HepG2 (cell line): ENCODE data around the gene GTF2H4. TPM values are rescaled to one million over a fixed set of nuclear protein-coding genes. Genes with fewer than 3 reads are reported as not detected.

ENCODE experiments used
- ATAC-seq: fragments of 200-7000 bp; cut with Tn5 transposase; 3 replicates; pipeline ENCODE4 v1.9.1; 2020; ENCODE audit warnings: mild to moderate bottlenecking, moderate library complexity
- BruUV-seq: library from RNA; stranded (reverse); fragments of 400-500 nt; replicated peaks from 2 replicates; lab custom pipeline; 2021; lab: Mats Ljungman, UMichigan
- CTCF ChIA-PET: fragments of 300-600 bp; formaldehyde crosslinking; extraction: SDS; loops from one replicate; lab custom pipeline; 2021; ENCODE audit warnings: low total read pairs, inconsistent platforms, low intra/inter-chr PET ratio; lab: Yijun Ruan, JAX
- POLR2A ChIA-PET: fragments of 350-600 bp; sonication (Branson Sonifier 250); formaldehyde crosslinking; loops from one replicate; lab custom pipeline; 2020; ENCODE audit warnings: antibody characterized with exemption, inconsistent platforms; lab: Yijun Ruan, JAX
- DNase-seq: peaks from one replicate; pipeline ENCODE4 v3.0.0-alpha.2; 2015; ENCODE audit warnings: low spot score
- FAIRE-seq: peaks from 3 replicates; lab custom pipeline; 2011; peaks lifted over from hg19 to GRCh38; lab: Jason Lieb, UNC
- H2AFZ ChIP-seq: one replicate; pipeline ENCODE4 v1.6.1; 2011; ENCODE audit warnings: low read length, inconsistent platforms
- H3K27ac ChIP-seq: fragments of 300-600 bp; 3 replicates; pipeline ENCODE4 v1.8.0; 2011; ENCODE audit warnings: mixed run types, mild to moderate bottlenecking, mixed read lengths, low read length, inconsistent platforms; ENCODE audit not compliant: insufficient read depth; ENCODE audit errors: extremely low read length
- H3K27me3 ChIP-seq, 2 experiments: fragments of 200-600 bp in 1 of 2; 2 replicates in 1 of 2; 3 replicates in 1 of 2; pipeline versions ENCODE4 v1.6.0 to v1.8.0; 2011; ENCODE audit warnings: low read length in 2 of 2, mild to moderate bottlenecking in 2 of 2, moderate library complexity in 2 of 2, inconsistent platforms in 1 of 2; ENCODE audit not compliant: insufficient read depth in 2 of 2, control insufficient read depth in 1 of 2
- H3K36me3 ChIP-seq, 2 experiments: fragments of 200-600 bp in 1 of 2; replicated peaks in 1 of 2; 2 replicates in 1 of 2; 3 replicates in 1 of 2; pipeline versions ENCODE4 v1.5.1 to v1.8.0; 2011; ENCODE audit warnings: low read length in 2 of 2, inconsistent platforms in 1 of 2; ENCODE audit not compliant: insufficient read depth in 2 of 2, control insufficient read depth in 1 of 2
- H3K4me1 ChIP-seq: 2 replicates; pipeline ENCODE4 v1.5.1; 2012; ENCODE audit warnings: low read length, inconsistent platforms; ENCODE audit not compliant: insufficient read depth
- H3K4me2 ChIP-seq: 2 replicates; pipeline ENCODE4 v1.6.0; 2011; ENCODE audit warnings: low read depth, low read length, inconsistent platforms
- H3K4me3 ChIP-seq, 3 experiments: fragments of 200-600 bp in 1 of 3; sonication (generic), shearing (Covaris generic) in 1 of 3; replicated peaks in 1 of 3; 2 replicates each; pipeline ENCODE4 v1.5.1; 2011 to 2016; ENCODE audit warnings: low read length in 3 of 3, inconsistent platforms in 2 of 3, low read depth in 2 of 3, mild to moderate bottlenecking in 2 of 3, control low read depth in 1 of 3, mixed read lengths in 1 of 3; ENCODE audit not compliant: insufficient read depth in 1 of 3
- H3K79me2 ChIP-seq: one replicate; pipeline ENCODE4 v1.6.1; 2011; ENCODE audit warnings: low read length, inconsistent platforms; ENCODE audit not compliant: insufficient read depth
- H3K9ac ChIP-seq: 2 replicates; pipeline ENCODE4 v1.6.0; 2011; ENCODE audit warnings: mild to moderate bottlenecking, low read depth, low read length, inconsistent platforms; ENCODE audit not compliant: insufficient read depth
- H3K9me3 ChIP-seq: 2 replicates; pipeline ENCODE4 v1.5.1; 2012; ENCODE audit warnings: mild to moderate bottlenecking, low read length
- H4K20me1 ChIP-seq: 2 replicates; pipeline ENCODE4 v1.6.0; 2011; ENCODE audit warnings: inconsistent platforms, mild to moderate bottlenecking, low read length, moderate library complexity; ENCODE audit not compliant: insufficient read depth
- AKNA ChIP-seq: sonication (generic); formaldehyde crosslinking; IDR thresholded peaks from 2 replicates; pipeline ENCODE4 v1.4.0; 2020; ENCODE audit warnings: missing genetic modification reagents, borderline replicate concordance
- CHD2 ChIP-seq: IDR thresholded peaks from 2 replicates; pipeline ENCODE4 v1.6.1; 2011; ENCODE audit warnings: low read depth, low read length, improper control_type of control experiment
- CREM ChIP-seq, 2 experiments: sonication (generic) in 1 of 2; formaldehyde crosslinking in 1 of 2; IDR thresholded peaks; 2 replicates each; pipeline versions ENCODE4 v1.4.0 to v1.6.1; 2016 to 2020; ENCODE audit warnings: antibody characterized with exemption in 1 of 2, mild to moderate bottlenecking in 1 of 2, missing genetic modification reagents in 1 of 2
- ESRRA ChIP-seq: sonication (generic); formaldehyde crosslinking; IDR thresholded peaks from 2 replicates; pipeline ENCODE4 v1.5.1; 2020; ENCODE audit warnings: mild to moderate bottlenecking, low read depth, missing genetic modification reagents
- FLYWCH1 ChIP-seq: sonication (generic); formaldehyde crosslinking; IDR thresholded peaks from 2 replicates; pipeline ENCODE4 v1.8.1; 2023; ENCODE audit warnings: mild to moderate bottlenecking, missing genetic modification reagents
- GMEB1 ChIP-seq: sonication (generic); formaldehyde crosslinking; IDR thresholded peaks from 2 replicates; pipeline ENCODE4 v1.5.1; 2020; ENCODE audit warnings: missing genetic modification reagents, mild to moderate bottlenecking, borderline replicate concordance
- MAZ ChIP-seq, 2 experiments: sonication (generic) in 1 of 2; formaldehyde crosslinking in 1 of 2; IDR thresholded peaks; 2 replicates each; pipeline versions ENCODE4 v1.5.0 to v1.6.1; 2012 to 2020; ENCODE audit warnings: low read depth in 2 of 2, mild to moderate bottlenecking in 2 of 2, borderline replicate concordance in 1 of 2, improper control_type of control experiment in 1 of 2, low read length in 1 of 2, missing genetic modification reagents in 1 of 2, moderate library complexity in 1 of 2
- NCOA1 ChIP-seq: sonication (generic); formaldehyde crosslinking; IDR thresholded peaks from 2 replicates; pipeline ENCODE4 v1.9.0; 2021; ENCODE audit warnings: missing genetic modification reagents
- NCOA2 ChIP-seq: sonication (generic); formaldehyde crosslinking; IDR thresholded peaks from 2 replicates; pipeline ENCODE4 v1.8.0; 2022; ENCODE audit warnings: inconsistent platforms
- RARG ChIP-seq: sonication (generic); formaldehyde crosslinking; IDR thresholded peaks from 2 replicates; pipeline ENCODE4 v1.4.0; 2020; ENCODE audit warnings: low read depth, mild to moderate bottlenecking, missing genetic modification reagents
- ZBTB38 ChIP-seq: sonication (generic); formaldehyde crosslinking; IDR thresholded peaks from 2 replicates; pipeline ENCODE4 v1.5.1; 2020; ENCODE audit warnings: mild to moderate bottlenecking, missing genetic modification reagents
- ZNF431 ChIP-seq: sonication (generic); formaldehyde crosslinking; IDR thresholded peaks from 2 replicates; pipeline ENCODE4 v1.9.0; 2022; ENCODE audit warnings: missing genetic modification reagents, low read depth, mild to moderate bottlenecking, borderline replicate concordance
- ZNF558 ChIP-seq: sonication (generic); formaldehyde crosslinking; IDR thresholded peaks from 2 replicates; pipeline ENCODE4 v1.9.0; 2022; ENCODE audit warnings: mild to moderate bottlenecking, missing genetic modification reagents, borderline replicate concordance
- ZNF574 ChIP-seq: sonication (generic); formaldehyde crosslinking; IDR thresholded peaks from 2 replicates; pipeline ENCODE4 v1.4.0; 2020; ENCODE audit warnings: missing genetic modification reagents
- ZNF709 ChIP-seq: sonication (generic); formaldehyde crosslinking; IDR thresholded peaks from 2 replicates; pipeline ENCODE4 v1.5.0; 2020; ENCODE audit warnings: mild to moderate bottlenecking, missing genetic modification reagents
- WGBS: methylation state at CpG from one replicate; pipeline ENCODE4 v1.1.6; 2017; ENCODE audit warnings: low lambda C conversion rate; 5-methylcytosine and 5-hydroxymethylcytosine counted together
- in situ Hi-C: cut with HindIII; loops from 2 replicates; pipeline ENCODE4 v1.10.0; 2017; ENCODE audit warnings: low pct_unique_long_range_greater_than_20kb; ENCODE audit not compliant: extremely low pct_ligation_motif_present
- intact Hi-C: fragments of 100-400 bp; cut with micrococcal nuclease; formaldehyde crosslinking; loops from one replicate; pipeline ENCODE4 v1.10.0; 2022; ENCODE audit not compliant: unreplicated experiment
- polyA plus RNA-seq, 8 experiments: library from polyadenylated mRNA; depleted of rRNA in 3 of 8; stranded (reverse) in 7 of 8; unstranded in 1 of 8; fragments of >200 nt; fragmentation: Illumina TruSeq in 4 of 8; extraction: Trizol in 4 of 8; gene quantifications; 2 replicates each; pipeline versions ENCODE4 v1.2.1 to v1.2.3, GENCODE V29; 2011 to 2016; ENCODE audit warnings: low read depth in 4 of 8, missing spikeins in 1 of 8, mixed read lengths in 1 of 8; ENCODE audit not compliant: insufficient read depth in 1 of 8
- total RNA-seq, 5 experiments: library from RNA; depleted of rRNA; stranded (reverse); fragments of >200 nt; fragmentation: Illumina TruSeq; extraction: Trizol; gene quantifications; 2 replicates each; pipeline ENCODE4 v1.2.3, GENCODE V29; 2016; ENCODE audit warnings: low read depth in 1 of 5

GTF2H4 gene
- total and polyA plus RNA-seq, 2 of the 13 experiments (the other 11 are each of a cell fraction or from before 2014, with no cell fraction given): 15.9 to 49.3 TPM

- DNase-seq (no peak), ATAC-seq (no peak), FAIRE-seq (no peak)
- intact Hi-C loops (no loop called here), in situ Hi-C loops (no loop called here)
- Histone ChIP-seq H3K79me2 (no peaks in the 10 kb centered on the region), H3K4me1 (peaks cover 10% of the 10 kb centered on the region), H3K4me3 (no peak overlapping the region), H3K36me3 (no peaks in the 10 kb centered on the region), H3K27ac (no peak overlapping the region), H3K9ac (no peak overlapping the region), H4K20me1 (no peaks in the 10 kb centered on the region), H3K27me3 (peaks cover 4 to 44% of the 10 kb centered on the region in 2 experiments; a peak in 4 of 5 replicates), H2AFZ (no peak overlapping the region), H3K4me2 (no peak overlapping the region), H3K9me3 (no peaks in the 10 kb centered on the region)
- CTCF ChIA-PET: no interaction called here
- POLR2A ChIA-PET: no interaction called here
- 18% methylated on average over 6 of the region's 6 CpGs for WGBS
- BruUV-seq: no TSS peak
- no peak for TF ChIP-seq NCOA2
- no peak for TF ChIP-seq CHD2
- no peak for TF ChIP-seq MAZ (IDR thresholded peaks at IDR 0.05; ENCODE audit: borderline replicate concordance, low read depth, low read length)
- TF ChIP-seq MAZ (CRISPR knock-in tag; IDR thresholded peaks at IDR 0.05; ENCODE audit: low read depth): no peak
- TF ChIP-seq NCOA1 (CRISPR knock-in tag): no peak
- no peak for TF ChIP-seq CREM (IDR thresholded peaks at IDR 0.05)
- TF ChIP-seq CREM (CRISPR knock-in tag; IDR thresholded peaks at IDR 0.05): no peak
- TF ChIP-seq FLYWCH1 (CRISPR knock-in tag): no peak
- no peak for TF ChIP-seq GMEB1 (CRISPR knock-in tag)
- TF ChIP-seq ZNF709: no peak
- no peak for TF ChIP-seq AKNA (CRISPR knock-in tag)
- TF ChIP-seq ESRRA (CRISPR knock-in tag): no peak
- no peak for TF ChIP-seq ZNF431
- TF ChIP-seq RARG: no peak
- no peak for TF ChIP-seq ZNF558 (CRISPR knock-in tag)
- no peak for TF ChIP-seq ZNF574 (CRISPR knock-in tag)
- no peak for TF ChIP-seq ZBTB38 (CRISPR knock-in tag)
These were observed 29.3 kb downstream of the GTF2H4 start for GRCh38 chr6:30937265-30937664.
